Activated CD4-positive, alpha-beta T cell treated with anti-CD3 and anti-CD28 coated beads, Interleukin-2, amount 50 U/mL, for 24 hours (primary cell): ENCODE results near the gene MTR.

Source experiments
- DNase-seq, 2 donors: peaks; one replicate each; pipeline ENCODE4 v3.0.0-alpha.2; 2020; ENCODE audit warnings: low read depth in 1 of 2, low spot score in 1 of 2

Gene MTR

DNA sequence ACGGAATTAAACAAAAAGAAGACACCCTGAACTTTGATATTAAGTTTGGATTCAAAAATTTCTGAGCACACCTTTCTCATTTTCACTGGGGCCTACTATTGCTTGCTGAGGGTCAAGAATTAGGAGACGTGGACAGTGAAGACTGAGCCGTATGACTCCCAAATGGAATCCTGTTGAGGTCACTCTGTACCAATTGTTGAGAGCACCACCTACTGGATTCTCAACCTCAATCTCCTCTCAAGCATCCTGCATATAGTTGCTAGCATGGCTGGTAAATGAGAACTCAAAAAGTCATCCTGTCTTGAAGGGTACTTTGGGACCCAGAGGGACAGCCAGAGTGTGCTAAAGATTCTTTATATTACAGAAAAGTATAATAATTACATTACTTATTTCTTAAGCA is 20.2 kb upstream of the MTR start:
- DNase-seq, result no peak

- no peak for DNase-seq
Measured at GRCh38 chr1:236779312-236779711, 15.8 kb upstream of the MTR start.

GRCh38 chr1:236785477-236785876 is 9.6 kb upstream of the MTR start:
- no peak for DNase-seq

GRCh38 chr1:236786453-236786852 is 8.6 kb upstream of the MTR start:
- DNase-seq, result no peak

DNA sequence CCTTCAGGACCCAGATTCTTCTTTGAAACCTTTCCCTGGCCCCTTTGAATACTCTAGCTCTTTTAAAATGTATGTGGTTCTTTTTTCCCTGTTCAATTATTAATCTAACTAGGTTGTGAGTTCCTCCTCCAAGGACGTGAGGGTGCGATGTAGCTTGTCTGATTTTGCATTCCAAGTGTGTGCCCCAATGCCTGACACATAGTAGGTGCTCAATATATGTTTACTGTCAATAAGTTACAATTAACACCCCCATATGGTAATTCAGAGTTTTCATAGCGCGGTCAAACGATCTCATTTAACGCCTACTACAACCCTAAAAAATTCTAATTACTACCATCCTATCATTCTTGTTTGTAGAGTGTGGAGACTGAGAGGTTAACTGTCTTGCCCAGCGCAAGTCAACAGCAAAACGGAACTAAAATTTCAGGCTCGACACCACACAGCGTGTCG is 482 bp upstream of the MTR start:
- DNase-seq, result no peak

GRCh38 chr1:236795757-236796667 is 920 bp downstream of the MTR start:
- peak in 1 of 2 donors; percentile 49 for DNase-seq

DNA sequence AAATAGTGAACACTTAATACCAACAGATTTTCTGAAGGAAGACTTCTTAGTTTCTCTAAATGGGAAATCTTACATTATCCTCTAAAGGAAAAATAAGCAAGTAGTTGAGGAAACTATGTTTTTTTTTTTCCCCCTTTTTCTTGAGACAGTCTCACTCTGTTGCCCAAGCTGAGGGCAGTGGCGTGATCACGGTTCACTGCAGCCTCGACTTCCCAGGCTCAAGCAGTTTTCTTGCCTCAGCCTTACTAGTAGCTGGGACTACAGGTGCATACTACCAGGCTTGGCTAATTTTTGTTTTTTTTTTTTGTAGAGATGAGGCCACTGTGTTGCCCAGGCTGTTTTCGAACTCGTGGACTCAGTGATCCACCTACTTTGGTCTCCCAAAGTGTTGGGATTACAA is 3.9 kb downstream of the MTR start:
- no peak for DNase-seq

- no peak for DNase-seq
Measured at GRCh38 chr1:236800002-236800620, 5.0 kb downstream of the MTR start.

DNA sequence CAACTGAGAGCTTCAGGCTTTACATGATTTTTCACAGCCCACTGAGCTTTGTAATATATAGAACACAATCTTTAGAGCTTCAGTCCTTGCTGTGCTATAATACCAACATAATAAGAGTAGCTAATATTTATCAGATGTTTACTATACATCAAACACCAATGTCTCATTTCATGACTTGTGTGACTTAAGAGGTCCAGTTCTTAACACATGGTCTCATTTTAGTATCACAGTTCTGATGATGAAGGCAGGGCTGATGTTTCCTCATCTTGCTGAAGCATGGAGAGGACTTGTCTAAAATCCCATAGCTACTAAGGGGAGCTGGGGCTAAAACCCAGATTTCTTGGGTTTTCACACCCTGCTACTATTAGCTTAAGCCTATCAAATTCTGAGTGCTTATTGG is 5.5 kb downstream of the MTR start:
- DNase-seq, result no peak

DNA sequence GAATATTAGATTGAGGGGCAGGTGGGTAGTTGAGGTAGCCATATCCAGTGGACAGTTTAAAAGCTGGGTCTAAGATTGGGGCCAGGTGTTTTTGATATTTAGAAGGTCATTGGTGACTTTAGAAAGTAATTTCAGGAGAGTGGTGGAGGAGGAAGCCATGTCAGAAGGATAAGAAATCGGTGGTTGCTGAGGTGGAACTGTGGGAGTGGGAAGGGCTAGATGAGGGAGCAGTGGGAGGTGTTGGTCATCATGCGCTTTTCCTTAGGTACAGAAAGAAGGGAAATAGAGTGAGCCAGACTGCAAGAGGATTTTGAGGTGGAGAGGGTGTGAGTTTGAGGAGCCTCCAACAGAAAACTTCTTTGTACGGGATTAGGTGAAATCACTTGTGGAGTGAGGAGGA is 7.2 kb downstream of the MTR start:
- DNase-seq, result no peak

DNA sequence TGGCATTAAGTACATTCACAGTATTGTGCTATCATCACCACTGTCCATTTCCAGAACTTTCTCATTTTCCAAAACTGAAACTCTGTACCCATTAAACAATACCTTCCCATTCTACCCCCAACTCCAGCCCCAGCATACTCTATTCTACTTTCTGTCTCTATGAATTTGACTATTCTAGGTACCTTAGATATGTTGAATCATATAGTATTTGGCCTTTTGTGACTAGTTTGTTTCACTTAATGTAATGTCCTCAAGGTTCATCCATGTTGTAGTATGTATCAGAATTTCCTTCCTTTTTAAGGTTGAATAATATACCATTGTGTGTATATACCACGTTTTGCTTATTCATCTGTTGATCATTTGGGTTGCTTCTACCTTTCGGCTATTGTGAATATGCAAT is 11.5 kb downstream of the MTR start:
- DNase-seq, result no peak

- DNase-seq, result no peak
Measured at GRCh38 chr1:236808005-236808404, 12.9 kb downstream of the MTR start.

- DNase-seq, result no peak
Measured at GRCh38 chr1:236808564-236809130, 13.6 kb downstream of the MTR start.

- no peak for DNase-seq
Measured at GRCh38 chr1:236809148-236809547, 14.1 kb downstream of the MTR start.

DNA sequence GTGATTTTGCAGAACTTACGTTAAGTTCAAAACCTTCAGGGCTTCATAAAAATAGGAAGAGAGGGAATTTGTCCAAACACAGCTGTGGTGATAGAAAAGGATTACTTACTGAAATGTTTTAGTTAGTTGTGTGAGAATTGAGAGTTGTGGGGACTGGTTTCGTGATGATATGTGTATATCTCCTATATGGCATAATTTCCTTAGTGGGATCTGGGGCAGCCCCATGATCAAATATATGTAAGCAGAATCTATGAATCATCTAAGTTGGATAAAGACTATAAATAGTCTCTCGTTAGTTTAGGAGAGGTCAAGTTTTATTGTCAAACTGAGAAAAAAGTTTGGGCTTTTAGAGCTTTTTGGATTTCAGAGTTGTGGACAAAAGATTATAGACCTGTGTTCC is 14.9 kb downstream of the MTR start:
- DNase-seq, result no peak

DNA sequence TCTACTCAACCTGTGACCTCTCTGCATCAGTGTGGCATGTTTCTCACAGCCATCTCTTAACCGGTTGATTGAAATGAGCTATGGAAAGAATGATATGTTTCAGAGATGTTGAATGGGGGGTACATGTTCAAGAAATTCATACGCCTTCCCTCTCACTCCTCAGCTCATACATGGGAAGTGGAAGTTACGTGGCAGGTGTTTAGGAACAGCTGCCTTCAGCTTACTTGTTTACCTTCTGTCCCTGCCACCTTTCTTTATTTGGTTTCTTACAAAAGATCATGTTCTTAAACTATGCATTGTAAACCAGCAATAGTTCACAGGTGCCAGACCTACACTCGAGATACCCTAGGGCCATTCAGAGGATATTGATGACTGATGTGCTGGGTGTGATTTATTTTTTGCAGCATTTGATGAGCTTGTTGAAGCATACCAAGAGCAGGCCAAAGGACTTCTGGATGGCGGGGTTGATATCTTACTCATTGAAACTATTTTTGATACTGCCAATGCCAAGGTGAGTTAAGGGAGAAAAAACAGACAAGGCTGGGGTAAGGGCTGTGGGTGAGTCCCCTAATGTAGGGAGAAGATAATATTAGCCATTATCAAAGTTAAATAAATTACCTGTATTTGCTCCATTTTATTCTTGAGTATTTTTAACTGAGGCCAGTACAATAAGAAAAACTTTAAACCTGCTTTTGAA is 17.4 kb downstream of the MTR start:
- no peak for DNase-seq

DNA sequence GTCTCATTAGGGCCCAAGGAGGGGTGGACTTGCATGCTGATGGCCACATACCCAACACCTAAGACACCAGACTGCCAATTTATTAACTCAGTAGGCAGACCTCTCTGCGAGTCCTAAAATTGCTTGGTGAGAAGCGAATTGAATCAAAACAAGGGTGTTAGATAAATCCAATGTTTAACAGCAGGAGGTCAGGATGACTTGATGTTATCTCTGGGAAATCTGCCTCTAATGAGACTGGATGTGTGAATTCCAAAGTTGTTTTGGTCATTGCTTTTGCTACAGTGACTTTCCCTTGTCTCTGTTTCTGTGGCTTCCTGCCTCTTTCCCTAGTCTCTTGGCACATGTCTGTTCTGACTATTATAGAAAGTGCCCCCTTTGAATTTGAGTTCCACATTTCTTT is 20.8 kb downstream of the MTR start:
- no peak for DNase-seq

DNA sequence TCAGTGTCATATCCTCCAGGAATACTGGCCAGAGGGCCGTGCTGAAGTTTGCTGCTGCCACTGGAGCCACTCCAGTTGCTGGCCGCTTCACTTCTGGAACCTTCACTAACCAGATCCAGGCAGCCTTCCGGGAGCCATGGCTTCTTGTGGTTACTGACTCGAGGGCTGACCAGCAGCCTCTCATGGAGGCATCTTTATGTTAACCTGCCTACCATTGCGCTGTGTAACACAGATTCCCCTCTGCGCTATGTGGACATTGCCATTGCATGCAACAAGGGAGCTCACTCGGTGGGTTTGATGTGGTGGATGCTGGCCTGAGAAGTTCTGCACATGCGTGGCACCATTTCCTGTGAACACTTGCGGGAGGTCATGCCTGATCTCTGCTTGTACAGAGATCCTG is 24.8 kb downstream of the MTR start:
- DNase-seq, result no peak

GRCh38 chr1:236821091-236821627 is 26.1 kb downstream of the MTR start:
- DNase-seq, result no peak

DNA sequence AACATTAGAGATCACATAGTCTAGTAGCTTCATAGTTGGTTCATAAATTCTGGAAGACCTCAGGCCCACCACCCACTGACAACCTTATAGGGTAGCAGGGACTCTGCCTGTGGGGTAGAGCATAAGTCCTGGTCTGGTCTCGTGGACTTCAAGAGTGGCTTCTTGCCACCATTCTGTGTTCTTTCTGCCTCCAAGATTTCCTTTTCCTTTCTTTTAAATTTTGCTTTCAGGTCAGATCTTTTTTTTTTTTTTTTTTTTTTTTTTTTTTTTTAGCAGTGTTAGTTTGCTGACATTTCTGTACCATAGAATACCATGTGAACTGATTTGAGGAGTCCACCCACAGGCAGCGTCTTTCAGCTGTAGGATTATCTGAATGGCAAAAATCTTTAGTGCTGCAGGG is 28.5 kb downstream of the MTR start:
- DNase-seq, result no peak

- DNase-seq, result no peak
Measured at GRCh38 chr1:236829085-236829484, 34.0 kb downstream of the MTR start.
